ENCODE measurements around the gene EFHB. TPM values are rescaled to one million over a fixed set of nuclear protein-coding genes. Genes with fewer than 3 reads are reported as not detected.
"Not testable (repeated sequence)": the region's sequence is repeated elsewhere in the genome, so short reads cannot be mapped to it uniquely, and the experiment has no call there.

EFHB gene, protein sequence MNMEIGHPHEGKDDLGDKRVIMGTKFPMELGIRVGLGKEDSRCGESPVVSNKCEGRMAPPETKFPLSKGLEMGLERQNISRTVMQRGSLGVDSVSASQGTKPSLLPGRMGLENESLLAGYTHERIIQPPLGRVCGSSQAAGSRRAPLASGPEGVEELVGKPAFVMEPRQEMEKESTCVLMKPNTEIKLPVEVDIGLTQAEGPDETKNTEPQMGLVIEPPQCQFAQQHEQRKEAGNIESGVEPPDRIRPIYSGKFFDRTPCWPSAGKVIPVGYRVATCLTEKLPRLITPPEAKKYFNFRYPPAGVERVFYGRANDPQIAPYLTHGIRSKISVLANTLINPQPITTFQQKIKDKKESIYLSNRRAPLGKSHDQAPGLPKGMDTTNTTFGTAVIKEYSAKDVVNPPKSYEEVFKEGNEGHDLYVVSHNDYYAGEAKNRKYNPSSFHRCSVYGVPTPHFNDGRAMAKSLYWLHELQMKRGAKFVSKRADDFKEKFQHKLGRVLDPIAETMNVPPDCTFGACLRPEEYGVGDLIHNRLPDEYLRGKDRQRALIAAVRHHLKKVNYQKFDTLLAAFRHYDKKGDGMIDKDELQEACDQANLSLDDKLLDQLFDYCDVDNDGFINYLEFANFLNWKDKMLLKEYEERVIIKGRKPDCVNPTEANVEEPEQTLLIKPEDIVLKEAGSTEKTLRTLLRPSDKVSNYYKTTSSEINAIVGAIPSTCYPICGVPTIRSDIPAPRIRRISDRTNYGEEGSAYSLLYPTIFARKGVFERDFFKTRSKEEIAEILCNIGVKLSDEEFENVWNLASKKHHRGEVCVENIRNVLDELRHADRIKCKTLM
- total RNA-seq: under 1 TPM in 1 of 2 experiments, not detected in 1; 0.17 TPM

DNA sequence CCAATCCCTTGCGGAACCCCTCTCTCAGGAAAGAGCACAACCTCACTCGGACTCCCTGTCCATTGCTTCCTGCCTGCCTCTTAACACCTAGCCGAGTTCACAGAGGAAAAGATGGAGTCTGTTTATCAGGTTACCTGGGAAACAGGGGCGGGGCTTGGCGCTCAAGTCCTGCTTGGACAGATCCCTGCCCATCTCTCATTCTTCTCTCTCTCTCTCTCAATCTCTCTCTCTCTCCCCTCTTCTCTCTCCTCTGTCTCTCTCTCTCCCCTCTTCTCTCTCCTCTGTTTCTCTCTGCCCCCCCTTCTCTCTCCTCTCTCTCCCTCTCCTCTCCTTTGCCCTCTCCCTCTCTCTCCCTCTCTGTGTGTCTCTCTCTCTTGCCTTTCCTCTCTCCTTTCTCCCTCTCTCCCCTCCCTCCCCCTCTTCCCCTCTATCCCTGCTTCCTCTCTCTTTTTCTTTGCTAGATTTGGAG lies at the start of gene EFHB:
EFHB (minus strand) TSS at position 120 of the 469 bp plus-strand sequence. CDS start 199 bp downstream, outside the sequence.
- Mint-ChIP-seq H3K27ac (no peak within 1 kb of the TSS), H3K4me3 (no peak within 1 kb of the TSS), H3K4me1 (peaks cover 33% of the 10 kb centered on the region), H3K27me3 (peaks cover 10% of the 10 kb centered on the region), H3K36me3 (no peaks in the 10 kb centered on the region), H3K9me3 (no peaks in the 10 kb centered on the region)
- POLR2A ChIA-PET: no interaction called here
- DNase-seq (no peak), ATAC-seq (ENCODE audit: low read depth) (no peak)

DNA sequence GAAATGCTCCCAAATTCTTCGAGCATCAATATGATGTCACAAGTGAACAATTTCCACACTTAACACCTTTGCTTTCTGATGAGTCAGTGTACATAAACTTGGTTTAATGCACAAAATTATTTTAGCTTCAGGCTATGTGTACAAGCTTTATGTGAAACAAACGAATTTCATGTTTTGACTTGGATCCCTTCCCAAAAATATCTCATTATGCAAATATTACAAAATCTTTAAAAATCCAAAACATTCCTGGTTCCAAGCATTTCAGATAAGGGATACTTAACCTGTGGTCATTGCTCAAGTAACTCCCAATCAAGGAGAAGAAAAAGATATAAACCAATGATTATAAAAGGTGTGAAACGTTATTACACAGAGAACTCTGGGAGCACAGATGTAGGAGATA lies 38.0 kb upstream of the EFHB start:
- Mint-ChIP-seq H3K27me3 (no peaks in the 10 kb centered on the region), H3K9me3 (no peaks in the 10 kb centered on the region), H3K36me3 (peaks cover 24% of the 10 kb centered on the region), H3K27ac (no peak overlapping the region), H3K4me1 (peaks cover 3% of the 10 kb centered on the region), H3K4me3 (no peak overlapping the region)
- POLR2A ChIA-PET: no interaction called here
- DNase-seq (no peak), ATAC-seq (ENCODE audit: low read depth) (no peak)

DNA sequence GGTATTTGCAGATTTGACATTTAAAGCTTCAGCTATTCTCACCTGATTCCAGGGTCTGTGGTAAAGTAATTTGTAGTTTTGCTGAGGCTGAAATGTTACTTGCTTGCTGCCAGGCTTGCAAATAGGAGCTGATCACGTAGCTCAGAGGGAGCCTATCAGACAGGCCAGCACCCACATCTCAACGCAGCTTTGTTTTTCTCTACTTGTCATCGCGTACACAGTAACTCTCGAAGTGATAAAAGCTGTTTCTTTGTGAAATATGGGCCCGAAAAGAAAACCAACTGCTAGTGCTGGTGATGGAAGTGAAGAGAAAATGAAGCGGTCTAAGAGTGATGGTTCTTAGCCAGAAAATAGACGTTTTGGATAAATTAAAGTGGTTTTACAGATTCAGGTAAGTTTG lies 36.3 kb upstream of the EFHB start:
- no peaks in the 10 kb centered on the region for H3K27me3 Mint-ChIP-seq
- POLR2A ChIA-PET: no interaction called here
- DNase-seq (no peak), ATAC-seq (ENCODE audit: low read depth) (no peak)
- peaks cover 17% of the 10 kb centered on the region for H3K36me3 Mint-ChIP-seq
- no peaks in the 10 kb centered on the region for H3K9me3 Mint-ChIP-seq
- H3K27ac Mint-ChIP-seq: no peak overlapping the region
- H3K4me3 Mint-ChIP-seq: no peak overlapping the region
- H3K4me1 Mint-ChIP-seq: peaks cover 5% of the 10 kb centered on the region

DNA sequence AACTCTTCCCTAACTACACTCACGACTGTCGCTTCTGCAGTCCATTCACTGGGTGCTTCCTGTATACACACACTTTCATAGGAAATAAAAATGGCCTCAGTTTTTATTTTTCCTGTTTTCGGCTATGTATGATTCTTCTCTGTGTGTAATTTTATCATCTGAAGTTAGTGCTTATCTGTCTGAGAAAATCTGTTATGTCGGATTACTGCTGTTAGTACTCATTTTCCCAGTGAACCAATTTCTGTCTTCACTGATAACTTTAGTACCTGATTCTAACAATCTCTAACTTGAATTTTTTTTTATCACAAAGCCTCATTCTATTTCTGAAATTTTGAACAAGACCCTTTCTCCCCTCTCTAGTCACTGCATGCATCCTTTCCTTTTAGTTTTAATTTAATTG lies 33.8 kb upstream of the EFHB start:
- H3K4me3 Mint-ChIP-seq: no peak overlapping the region
- no peaks in the 10 kb centered on the region for H3K27me3 Mint-ChIP-seq
- no peak for DNase-seq
- peaks cover 22% of the 10 kb centered on the region for H3K36me3 Mint-ChIP-seq
- POLR2A ChIA-PET: no interaction called here
- no peak overlapping the region for H3K27ac Mint-ChIP-seq
- peaks cover 7% of the 10 kb centered on the region for H3K4me1 Mint-ChIP-seq
- ATAC-seq (ENCODE audit: low read depth): no peak
- no peaks in the 10 kb centered on the region for H3K9me3 Mint-ChIP-seq

DNA sequence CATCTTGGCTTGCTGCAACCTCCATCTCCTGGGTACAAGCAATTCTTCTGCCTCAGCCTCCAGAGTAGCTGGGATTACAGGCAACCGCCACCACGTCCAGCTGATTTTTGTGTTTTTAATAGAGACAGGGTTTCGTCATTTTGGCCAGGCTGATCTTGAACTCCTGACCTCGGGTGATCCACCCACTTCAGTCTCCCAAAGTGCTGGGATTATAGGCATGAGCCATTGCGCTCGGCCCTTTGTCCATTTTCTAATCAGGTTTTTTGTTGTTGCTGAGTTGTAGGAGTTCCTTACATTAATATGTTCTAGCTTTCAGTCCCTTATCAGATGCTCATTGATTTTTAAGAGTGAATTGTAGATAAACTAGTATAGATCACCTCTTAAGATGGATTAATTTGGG lies 33.2 kb upstream of the EFHB start:
- Mint-ChIP-seq H3K4me3 (no peak overlapping the region), H3K9me3 (no peaks in the 10 kb centered on the region), H3K27ac (no peak overlapping the region), H3K36me3 (peaks cover 26% of the 10 kb centered on the region), H3K4me1 (peaks cover 6% of the 10 kb centered on the region), H3K27me3 (no peaks in the 10 kb centered on the region)
- POLR2A ChIA-PET: no interaction called here
- ATAC-seq (ENCODE audit: low read depth) (no peak), DNase-seq (no peak)

DNA sequence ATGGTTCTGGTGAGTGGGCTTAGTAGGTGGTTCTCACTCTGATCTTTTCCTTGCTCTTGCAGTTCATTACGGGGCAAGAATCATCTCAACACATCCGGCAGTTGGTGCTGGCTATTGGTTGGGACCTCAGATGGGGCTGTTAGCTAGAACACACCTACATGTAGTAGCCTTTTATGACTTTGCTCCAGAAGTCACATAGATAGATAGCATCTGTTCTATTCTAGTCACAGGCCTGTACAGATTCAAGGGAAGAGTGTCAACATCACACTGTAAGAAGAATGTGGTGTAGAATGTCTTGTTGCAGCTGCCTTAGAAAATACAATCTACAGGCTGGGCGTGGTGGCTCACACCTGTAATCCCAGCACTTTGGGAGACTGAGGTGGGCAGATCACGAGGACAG lies 27.9 kb upstream of the EFHB start:
- Mint-ChIP-seq H3K27ac (no peak overlapping the region), H3K4me1 (peaks cover 18% of the 10 kb centered on the region)
- POLR2A ChIA-PET: no interaction called here

DNA sequence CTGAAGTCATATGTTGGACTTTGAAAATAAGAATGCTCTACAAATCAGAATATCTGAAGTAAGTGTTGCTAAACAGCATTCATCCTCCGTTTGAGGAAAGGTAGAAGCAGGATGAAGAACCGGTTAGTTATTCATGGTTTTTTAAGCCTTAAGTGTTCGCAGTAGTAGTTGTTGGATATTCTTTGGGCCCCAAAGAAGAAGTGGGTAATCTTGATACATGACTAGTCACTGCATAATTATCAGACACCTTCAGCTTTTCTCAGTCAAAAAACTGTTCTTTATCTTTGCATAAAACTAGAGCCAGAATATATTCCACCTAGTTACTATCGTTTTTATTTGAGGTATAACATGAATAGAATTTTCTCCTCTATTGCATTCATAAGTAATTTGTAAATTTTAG lies 26.7 kb upstream of the EFHB start:
- H3K4me3 Mint-ChIP-seq: no peak overlapping the region
- H3K27me3 Mint-ChIP-seq: no peaks in the 10 kb centered on the region
- ATAC-seq (ENCODE audit: low read depth) (no peak), DNase-seq (no peak)
- no peaks in the 10 kb centered on the region for H3K9me3 Mint-ChIP-seq
- H3K27ac Mint-ChIP-seq: no peak overlapping the region
- H3K36me3 Mint-ChIP-seq: peaks cover 37% of the 10 kb centered on the region
- peaks cover 19% of the 10 kb centered on the region for H3K4me1 Mint-ChIP-seq
- POLR2A ChIA-PET: no interaction called here

More for the DNA sequence above, 27.9 kb upstream of the EFHB start:
- Mint-ChIP-seq H3K4me3 (no peak overlapping the region), H3K27me3 (no peaks in the 10 kb centered on the region), H3K9me3 (no peaks in the 10 kb centered on the region), H3K36me3 (peaks cover 33% of the 10 kb centered on the region)
- no peak for DNase-seq
- no peak for ATAC-seq (ENCODE audit: low read depth)

DNA sequence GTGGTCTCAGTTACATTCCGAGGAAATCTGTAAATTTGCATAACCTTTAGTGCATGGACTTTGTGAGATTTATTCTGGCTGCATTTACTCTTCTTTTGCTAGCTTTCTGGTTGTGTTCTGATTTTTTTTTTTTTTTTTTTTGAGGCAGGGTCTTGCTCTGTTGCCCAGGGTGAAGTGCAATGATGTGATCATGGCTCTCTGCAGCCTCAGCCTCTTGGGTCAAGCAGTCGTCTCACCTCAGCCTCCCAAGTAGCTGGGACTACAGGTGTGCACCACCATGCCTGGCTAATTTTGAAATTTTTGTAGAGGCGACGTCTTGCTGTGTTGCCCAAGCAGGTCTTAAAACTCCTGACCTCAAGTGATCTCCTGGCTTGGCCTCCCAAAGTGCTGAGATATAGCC lies 25.5 kb upstream of the EFHB start:
- DNase-seq: no peak
- H3K27me3 Mint-ChIP-seq: no peaks in the 10 kb centered on the region
- H3K36me3 Mint-ChIP-seq: peaks cover 37% of the 10 kb centered on the region
- H3K9me3 Mint-ChIP-seq: no peaks in the 10 kb centered on the region
- POLR2A ChIA-PET: interaction anchor here (1.6 kb wide), 1 partner anchor 11 kb away, joined by 4 read pairs; no protein-coding TSS in a partner anchor
- ATAC-seq (ENCODE audit: low read depth): no peak
- H3K4me3 Mint-ChIP-seq: no peak overlapping the region
- peaks cover 21% of the 10 kb centered on the region for H3K4me1 Mint-ChIP-seq
- no peak overlapping the region for H3K27ac Mint-ChIP-seq

DNA sequence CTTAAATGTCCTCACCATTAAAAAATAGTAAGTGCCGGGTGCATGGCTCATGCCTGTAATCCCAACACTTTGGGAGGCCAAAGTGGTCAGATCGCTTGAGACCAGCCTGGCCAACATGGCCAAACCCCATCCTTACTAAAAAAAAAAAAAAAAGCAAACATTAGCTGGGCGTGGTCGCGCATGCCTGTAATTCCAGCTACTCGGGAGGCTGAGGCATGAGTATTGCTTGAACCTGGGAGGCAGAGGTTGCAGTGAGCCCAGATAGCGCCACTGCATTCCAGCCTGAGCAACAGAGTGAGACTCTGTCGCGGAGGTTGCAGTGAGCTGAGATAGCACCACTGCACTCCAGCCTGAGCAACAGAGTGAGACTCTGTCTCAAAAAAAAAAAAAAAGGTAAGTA lies 23.3 kb upstream of the EFHB start:
- H3K9me3 Mint-ChIP-seq; H3K4me3 Mint-ChIP-seq; H3K27ac Mint-ChIP-seq; DNase-seq; ATAC-seq (ENCODE audit: low read depth); H3K27me3 Mint-ChIP-seq; POLR2A ChIA-PET: not testable (repeated sequence)
- Mint-ChIP-seq H3K36me3 (peaks cover 32% of the 10 kb centered on the region), H3K4me1 (peaks cover 20% of the 10 kb centered on the region)

DNA sequence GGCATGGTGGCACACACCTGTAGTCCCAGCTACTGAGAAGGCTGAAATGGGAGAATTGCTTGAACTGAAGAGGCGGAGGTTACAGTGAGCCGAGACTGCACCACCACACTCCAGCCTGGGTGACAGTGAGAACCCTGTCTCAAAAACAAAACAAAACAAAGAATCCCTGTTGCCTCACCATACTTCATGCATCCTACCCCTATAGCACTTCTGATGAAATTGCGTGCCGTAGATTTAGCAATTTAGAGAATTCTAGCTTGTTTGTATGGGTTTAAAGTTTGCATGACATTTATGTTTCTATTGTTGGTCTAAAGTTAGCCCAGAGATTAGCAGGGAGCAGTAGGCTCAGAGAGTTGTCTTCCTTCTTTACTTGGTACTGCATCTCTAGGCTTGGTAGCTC lies 20.7 kb upstream of the EFHB start:
- Mint-ChIP-seq H3K27me3 (no peaks in the 10 kb centered on the region), H3K4me1 (peaks cover 29% of the 10 kb centered on the region), H3K27ac (no peak overlapping the region), H3K36me3 (peaks cover 30% of the 10 kb centered on the region), H3K4me3 (no peak overlapping the region), H3K9me3 (no peaks in the 10 kb centered on the region)
- POLR2A ChIA-PET: no interaction called here
- DNase-seq (no peak), ATAC-seq (ENCODE audit: low read depth) (no peak)

DNA sequence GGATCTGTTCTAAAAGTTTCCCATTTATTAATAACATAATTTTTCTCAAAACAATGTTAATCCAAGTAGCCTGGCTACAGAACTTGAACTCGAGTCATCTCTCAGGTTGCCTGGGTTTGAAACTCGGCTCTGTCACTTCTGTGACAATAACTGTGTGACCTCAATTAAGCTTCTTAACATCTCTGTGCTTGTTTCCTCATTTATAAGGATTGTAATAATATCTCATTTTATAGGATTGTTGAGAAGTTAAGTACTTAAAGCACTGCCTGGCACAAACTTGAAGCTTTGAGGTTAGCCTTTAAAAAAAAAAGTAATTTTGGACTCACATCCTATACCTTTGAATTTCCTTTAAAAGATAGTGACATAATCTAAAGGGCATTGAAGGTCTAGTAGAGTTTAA lies 16.3 kb upstream of the EFHB start:
- DNase-seq (no peak), ATAC-seq (ENCODE audit: low read depth) (no peak)
- Mint-ChIP-seq H3K4me3 (no peak overlapping the region), H3K27ac (no peak overlapping the region), H3K36me3 (peaks cover 26% of the 10 kb centered on the region), H3K27me3 (no peaks in the 10 kb centered on the region), H3K9me3 (no peaks in the 10 kb centered on the region), H3K4me1 (peaks cover 33% of the 10 kb centered on the region)
- POLR2A ChIA-PET: no interaction called here

DNA sequence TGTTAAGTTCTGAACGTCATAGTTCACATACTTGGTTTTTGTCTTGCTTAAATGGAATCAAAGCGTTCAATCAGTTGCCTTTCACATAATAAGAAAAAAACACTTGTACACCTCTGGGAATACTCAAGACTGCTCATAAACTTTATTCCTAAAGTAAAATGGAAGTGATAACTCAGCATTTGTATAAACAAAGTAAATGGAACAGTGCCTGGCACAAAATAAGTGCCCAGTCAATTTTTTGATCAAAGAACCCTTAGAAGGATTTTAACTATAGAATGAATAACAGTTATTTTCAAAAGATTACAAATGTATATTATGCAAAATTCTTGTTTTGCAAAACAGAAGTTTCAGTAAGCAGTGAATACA lies 14.2 kb upstream of the EFHB start:
- ATAC-seq (ENCODE audit: low read depth) (no peak), DNase-seq (no peak)
- Mint-ChIP-seq H3K27ac (peak overlapping the region; percentile 100), H3K4me1 (peaks cover 32% of the 10 kb centered on the region), H3K9me3 (peaks cover 1% of the 10 kb centered on the region), H3K4me3 (peak overlapping the region; percentile 100), H3K27me3 (no peaks in the 10 kb centered on the region), H3K36me3 (peaks cover 23% of the 10 kb centered on the region)
- POLR2A ChIA-PET: interaction anchor here (0.8 to 2.0 kb wide), 6 partner anchors 11 to 237 kb away, joined by 3 to 9 read pairs (median 4); partner anchors contain the start of gene KAT2B

DNA sequence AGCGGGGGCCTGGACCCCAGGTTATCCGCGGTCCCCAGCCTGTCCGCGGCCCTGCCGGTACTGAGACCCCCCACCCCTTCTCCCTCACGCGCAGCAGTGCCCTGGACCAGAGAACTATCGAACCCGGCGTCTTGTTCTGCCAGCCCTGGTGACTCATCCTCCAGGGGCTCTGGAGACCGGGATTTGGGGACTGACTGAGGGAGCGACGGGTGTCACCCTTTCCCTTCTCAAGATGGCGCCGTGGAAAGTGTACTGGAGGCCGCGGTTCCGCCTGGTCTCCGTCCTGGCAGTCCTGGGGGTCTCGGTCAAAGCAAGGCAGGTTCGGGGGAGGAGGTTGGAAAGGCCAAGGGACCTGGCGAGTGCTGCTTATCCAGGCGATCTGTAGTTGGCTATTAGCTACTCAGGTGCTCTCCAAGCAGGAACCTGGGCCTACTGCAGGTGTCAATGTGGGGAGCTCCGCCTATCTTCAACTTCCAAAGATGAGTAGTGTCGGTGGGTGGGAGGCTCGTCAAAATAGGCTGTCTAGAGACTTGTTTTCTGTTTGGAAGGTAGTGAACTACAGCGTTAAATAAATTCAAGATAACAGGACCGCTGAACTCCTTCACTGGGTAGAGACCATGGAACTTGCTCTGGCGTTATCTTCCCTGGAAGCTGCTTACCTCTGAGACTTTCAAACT lies 13.7 kb upstream of the EFHB start:
- peak overlapping the region; percentile 100 for H3K27ac Mint-ChIP-seq
- H3K9me3 Mint-ChIP-seq: peaks cover 1% of the 10 kb centered on the region
- peaks cover 23% of the 10 kb centered on the region for H3K36me3 Mint-ChIP-seq
- peaks cover 32% of the 10 kb centered on the region for H3K4me1 Mint-ChIP-seq
- peak overlapping the region; percentile 100 for H3K4me3 Mint-ChIP-seq
- no peaks in the 10 kb centered on the region for H3K27me3 Mint-ChIP-seq
- DNase-seq: peak; percentile 72
- POLR2A ChIA-PET: interaction anchor here (0.5 to 2.0 kb wide), 7 partner anchors 11 to 237 kb away, joined by 3 to 9 read pairs (median 4); partner anchors contain the start of gene KAT2B
- peak; percentile 15 for ATAC-seq (ENCODE audit: low read depth)
